MM.1S (cell line): ENCODE data around the gene HIVEP2.

Experiments used
- EZH2phosphoT487 ChIP-seq: fragments of 300-600 bp; sonication (generic); IDR thresholded peaks from 2 replicates; pipeline ENCODE4 v1.6.1; 2018; ENCODE audit warnings: antibody characterized with exemption, low read length
- TF ChIP-seq, protein P1 (sequence below): fragments of 300-600 bp; sonication (generic); IDR thresholded peaks from 2 replicates; pipeline ENCODE4 v1.5.1; 2016; ENCODE audit warnings: antibody characterized with exemption, low read length, mixed read lengths

DNA sequence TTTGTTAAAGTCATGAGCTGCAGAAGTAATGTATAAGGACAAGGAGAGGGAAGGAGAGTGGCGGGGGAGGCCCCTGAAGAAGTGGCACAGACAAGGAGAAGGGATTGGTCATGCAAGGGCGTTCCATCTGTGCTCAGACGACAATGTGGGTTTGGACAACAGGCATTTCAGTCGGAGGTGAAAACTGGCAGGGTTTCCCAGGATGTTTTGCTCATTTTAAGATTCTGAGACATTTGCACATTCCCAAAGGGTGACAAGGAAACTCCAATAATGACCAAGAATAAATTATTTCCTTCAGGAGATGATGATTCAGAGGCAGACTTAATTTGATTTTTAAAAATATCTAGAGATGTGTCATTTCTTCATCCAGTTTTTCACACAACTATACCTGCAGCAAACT is 181.8 kb downstream of the HIVEP2 start:
- TF ChIP-seq, protein P1, sequence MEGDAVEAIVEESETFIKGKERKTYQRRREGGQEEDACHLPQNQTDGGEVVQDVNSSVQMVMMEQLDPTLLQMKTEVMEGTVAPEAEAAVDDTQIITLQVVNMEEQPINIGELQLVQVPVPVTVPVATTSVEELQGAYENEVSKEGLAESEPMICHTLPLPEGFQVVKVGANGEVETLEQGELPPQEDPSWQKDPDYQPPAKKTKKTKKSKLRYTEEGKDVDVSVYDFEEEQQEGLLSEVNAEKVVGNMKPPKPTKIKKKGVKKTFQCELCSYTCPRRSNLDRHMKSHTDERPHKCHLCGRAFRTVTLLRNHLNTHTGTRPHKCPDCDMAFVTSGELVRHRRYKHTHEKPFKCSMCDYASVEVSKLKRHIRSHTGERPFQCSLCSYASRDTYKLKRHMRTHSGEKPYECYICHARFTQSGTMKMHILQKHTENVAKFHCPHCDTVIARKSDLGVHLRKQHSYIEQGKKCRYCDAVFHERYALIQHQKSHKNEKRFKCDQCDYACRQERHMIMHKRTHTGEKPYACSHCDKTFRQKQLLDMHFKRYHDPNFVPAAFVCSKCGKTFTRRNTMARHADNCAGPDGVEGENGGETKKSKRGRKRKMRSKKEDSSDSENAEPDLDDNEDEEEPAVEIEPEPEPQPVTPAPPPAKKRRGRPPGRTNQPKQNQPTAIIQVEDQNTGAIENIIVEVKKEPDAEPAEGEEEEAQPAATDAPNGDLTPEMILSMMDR = no peak
- no peak for TF ChIP-seq EZH2phosphoT487
